ENCODE data around the gene IRF1. TPM values are rescaled to one million over a fixed set of nuclear protein-coding genes. Genes with fewer than 3 reads are reported as not detected.

The IRF1 gene
- total RNA-seq, 4 donors from 2014 or later, result 20.6 to 289 (median 29.6) TPM

- DNase-seq (ENCODE audit: extremely low spot score), result no peak
Observed at GRCh38 chr5:132475987-132476875, 14.3 kb downstream of the IRF1 start.

GRCh38 chr5:132475497-132475882, 15.1 kb downstream of the IRF1 start:
- H3K27me3 ChIP-seq, result no peaks in the 10 kb centered on the region
- peaks cover 0 to 8% (median 3%) of the 10 kb centered on the region in 4 donors for H3K36me3 ChIP-seq
- peaks cover 45 to 69% (median 56%) of the 10 kb centered on the region in 4 donors for H3K4me1 ChIP-seq
- WGBS, result 59% methylated on average over 5 of the region's 6 CpGs
- no peaks in the 10 kb centered on the region for H3K9me3 ChIP-seq
- DNase-seq (ENCODE audit: extremely low spot score), result no peak
- H3K27ac ChIP-seq (replicated peaks in 1 of 4), result peak overlapping the region; percentile 63 to 80 (median 70)
- no peak overlapping the region for H3K4me3 ChIP-seq
- TF ChIP-seq EP300 (IDR thresholded peaks at IDR 0.05) (no peak), POLR2AphosphoS5 (IDR thresholded peaks at IDR 0.05) (no peak)
- intact Hi-C loops (cut with DNase I), result no loop called here

More at GRCh38 chr5:132475987-132476875, 14.3 kb downstream of the IRF1 start:
- no peaks in the 10 kb centered on the region for H3K27me3 ChIP-seq
- TF ChIP-seq POLR2AphosphoS5 (IDR thresholded peaks at IDR 0.05), result no peak
- no peaks in the 10 kb centered on the region for H3K9me3 ChIP-seq
- intact Hi-C loops (cut with DNase I), result no loop called here
- 84% methylated on average over 8 of the region's 8 CpGs for WGBS
- H3K4me1 ChIP-seq, result peaks cover 45 to 61% (median 52%) of the 10 kb centered on the region in 4 donors
- H3K27ac ChIP-seq (replicated peaks in 1 of 4), result peak overlapping the region; percentile 63 to 80 (median 70)
- H3K4me3 ChIP-seq, result no peak overlapping the region
- peaks cover 0 to 8% (median 5%) of the 10 kb centered on the region in 4 donors for H3K36me3 ChIP-seq

GRCh38 chr5:132474881-132475496, 15.6 kb downstream of the IRF1 start:
- TF ChIP-seq POLR2AphosphoS5 (IDR thresholded peaks at IDR 0.05) (no peak), EP300 (IDR thresholded peaks at IDR 0.05) (no peak)
- Histone ChIP-seq H3K36me3 (peaks cover 0 to 14% (median 5%) of the 10 kb centered on the region in 4 donors), H3K27me3 (no peaks in the 10 kb centered on the region), H3K4me1 (peaks cover 45 to 74% (median 60%) of the 10 kb centered on the region in 4 donors), H3K9me3 (no peaks in the 10 kb centered on the region), H3K27ac (replicated peaks in 1 of 4) (peak overlapping the region; percentile 63 to 80 (median 70)), H3K4me3 (no peak overlapping the region)
- WGBS, result 72% methylated on average over 3 of the region's 4 CpGs
- intact Hi-C loops (cut with DNase I), result no loop called here
- DNase-seq (ENCODE audit: extremely low spot score), result no peak

- H3K9me3 ChIP-seq, result no peaks in the 10 kb centered on the region
- H3K4me1 ChIP-seq, result peaks cover 43 to 72% (median 59%) of the 10 kb centered on the region in 4 donors
- WGBS, result 92% methylated on average over 3 of the region's 3 CpGs
- no peaks in the 10 kb centered on the region for H3K27me3 ChIP-seq
- no peak for DNase-seq (ENCODE audit: extremely low spot score)
- intact Hi-C loops (cut with DNase I), result no loop called here
- TF ChIP-seq CTCF (IDR thresholded peaks at IDR 0.05) (no peak), POLR2AphosphoS5 (IDR thresholded peaks at IDR 0.05) (no peak)
- H3K36me3 ChIP-seq, result peaks cover 0 to 14% (median 7%) of the 10 kb centered on the region in 4 donors
- no peak overlapping the region for H3K4me3 ChIP-seq
- H3K27ac ChIP-seq (replicated peaks in 1 of 4), result peak overlapping the region in 3 of 4 donors; percentile 10 to 80 (median 65)
Observed at GRCh38 chr5:132474131-132474723, 16.3 kb downstream of the IRF1 start.

GRCh38 chr5:132473668-132474067, 16.9 kb downstream of the IRF1 start:
- no peak for TF ChIP-seq EP300 (IDR thresholded peaks at IDR 0.05)
- TF ChIP-seq CTCF (IDR thresholded peaks at IDR 0.05), result no peak
- TF ChIP-seq POLR2AphosphoS5 (IDR thresholded peaks at IDR 0.05), result no peak
- no peak for TF ChIP-seq POLR2A (IDR thresholded peaks at IDR 0.05; ENCODE audit: low read depth)
- Histone ChIP-seq H3K27ac (replicated peaks in 1 of 4) (peak overlapping the region in 1 of 4 donors; percentile 80), H3K27me3 (no peaks in the 10 kb centered on the region), H3K4me1 (peaks cover 37 to 66% (median 54%) of the 10 kb centered on the region in 4 donors), H3K36me3 (peaks cover 0 to 14% (median 7%) of the 10 kb centered on the region in 4 donors), H3K9me3 (no peaks in the 10 kb centered on the region), H3K4me3 (no peak overlapping the region)
- intact Hi-C loops (cut with DNase I), result no loop called here
- no peak for DNase-seq (ENCODE audit: extremely low spot score)
- 80% methylated on average over 1 of the region's 1 CpG for WGBS
